Stimulated activated naive CD8-positive, alpha-beta T cell treated with anti-CD3 and anti-CD28 coated beads, Interleukin-15, amount 100 ng/mL, for 72 hours (primary cell): ENCODE data around the gene LDLR.
"Not testable (repeated sequence)": the region's sequence is repeated elsewhere in the genome, so short reads cannot be mapped to it uniquely, and the experiment has no call there.

Source experiments
- ATAC-seq: fragments of 150-1000 bp; cut with Tn5 transposase; 2 replicates; pipeline ENCODE4 v1.10.0; 2021; ENCODE audit warnings: mild to moderate bottlenecking, moderate library complexity
- DNase-seq, 2 donors: peaks; one replicate each; pipeline ENCODE4 v3.0.0; 2021 to 2022
- H3K27ac Mint-ChIP-seq, 2 donors: one replicate each; pipeline ENCODE4 v1.8.0; 2022; ENCODE audit warnings: mild to moderate bottlenecking in 2 of 2, mixed read lengths in 2 of 2, moderate library complexity in 2 of 2
- H3K27me3 Mint-ChIP-seq: one replicate; pipeline ENCODE4 v1.8.0; 2022; ENCODE audit warnings: mixed read lengths
- H3K4me1 Mint-ChIP-seq: one replicate; pipeline ENCODE4 v1.8.0; 2022; ENCODE audit warnings: mild to moderate bottlenecking, mixed read lengths
- H3K4me3 Mint-ChIP-seq, 2 donors: one replicate each; pipeline ENCODE4 v1.8.0; 2022; ENCODE audit warnings: mild to moderate bottlenecking in 2 of 2, mixed read lengths in 2 of 2, moderate library complexity in 1 of 2
- H3K9me3 Mint-ChIP-seq, 2 donors: one replicate each; pipeline ENCODE4 v1.8.0; 2022; ENCODE audit warnings: mixed read lengths in 2 of 2

Gene LDLR

DNA sequence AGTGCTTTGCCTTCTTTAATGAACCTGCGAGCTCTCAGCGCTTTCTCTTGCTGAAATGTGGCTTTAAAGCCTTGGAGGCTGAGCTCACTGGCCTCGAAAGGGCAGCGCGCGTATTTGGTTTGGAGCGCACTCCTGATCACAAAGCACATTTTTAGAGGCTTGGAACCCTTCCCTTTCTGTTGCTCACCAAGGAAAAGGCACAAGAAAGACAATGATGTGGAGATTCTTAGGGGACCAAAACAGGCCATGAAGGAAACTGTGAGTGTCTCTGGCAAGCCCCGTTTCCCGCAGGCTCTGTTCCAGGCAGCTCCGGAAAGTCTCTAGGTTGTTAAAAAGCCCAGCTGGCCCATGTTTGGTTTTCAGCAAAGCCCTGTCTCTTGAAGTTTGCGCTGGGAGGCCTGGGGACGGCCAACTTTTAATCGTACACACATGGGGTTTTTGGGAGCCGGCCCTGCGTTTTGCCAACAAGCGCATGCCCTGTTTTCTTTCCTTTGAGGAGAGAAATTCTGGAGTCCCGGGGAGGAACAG lies 75.7 kb downstream of the LDLR start:
- no peaks in the 10 kb centered on the region for H3K4me1 Mint-ChIP-seq
- H3K9me3 Mint-ChIP-seq: no peaks in the 10 kb centered on the region
- DNase-seq (no peak), ATAC-seq (no peak)
- no peak overlapping the region for H3K4me3 Mint-ChIP-seq
- H3K27me3 Mint-ChIP-seq: no peaks in the 10 kb centered on the region
- H3K27ac Mint-ChIP-seq: no peak overlapping the region

DNA sequence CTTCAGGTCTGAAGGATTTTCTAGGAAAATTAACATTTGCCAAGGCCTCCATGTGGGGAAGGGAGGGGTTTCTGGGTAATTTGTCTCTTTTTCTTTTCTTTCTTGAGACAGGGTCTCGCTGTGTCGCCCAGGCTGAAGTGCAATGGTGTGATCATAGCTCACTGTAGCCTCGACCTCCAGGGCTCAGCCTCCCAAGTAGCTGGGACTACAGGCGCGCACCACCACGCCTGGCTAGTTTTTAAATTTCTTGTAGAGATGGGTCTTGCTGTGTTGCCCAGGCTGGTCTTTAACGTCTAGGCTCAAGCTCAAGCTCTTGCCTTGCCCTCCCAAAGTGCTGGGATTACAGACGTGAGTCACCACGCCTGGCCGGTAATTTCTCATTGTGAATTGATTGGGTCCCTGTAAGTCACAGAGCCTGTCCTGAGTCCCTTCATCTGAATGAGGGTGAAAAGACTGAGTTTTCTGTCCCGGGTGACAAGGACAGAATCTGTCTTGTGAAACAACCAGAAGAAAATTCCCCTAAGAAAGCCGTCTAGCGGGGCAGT lies 76.3 kb downstream of the LDLR start:
- ATAC-seq (no peak), DNase-seq (no peak)
- H3K4me1 Mint-ChIP-seq: no peaks in the 10 kb centered on the region
- H3K4me3 Mint-ChIP-seq: no peak overlapping the region
- H3K27ac Mint-ChIP-seq: no peak overlapping the region
- no peaks in the 10 kb centered on the region for H3K27me3 Mint-ChIP-seq
- H3K9me3 Mint-ChIP-seq: no peaks in the 10 kb centered on the region

DNA sequence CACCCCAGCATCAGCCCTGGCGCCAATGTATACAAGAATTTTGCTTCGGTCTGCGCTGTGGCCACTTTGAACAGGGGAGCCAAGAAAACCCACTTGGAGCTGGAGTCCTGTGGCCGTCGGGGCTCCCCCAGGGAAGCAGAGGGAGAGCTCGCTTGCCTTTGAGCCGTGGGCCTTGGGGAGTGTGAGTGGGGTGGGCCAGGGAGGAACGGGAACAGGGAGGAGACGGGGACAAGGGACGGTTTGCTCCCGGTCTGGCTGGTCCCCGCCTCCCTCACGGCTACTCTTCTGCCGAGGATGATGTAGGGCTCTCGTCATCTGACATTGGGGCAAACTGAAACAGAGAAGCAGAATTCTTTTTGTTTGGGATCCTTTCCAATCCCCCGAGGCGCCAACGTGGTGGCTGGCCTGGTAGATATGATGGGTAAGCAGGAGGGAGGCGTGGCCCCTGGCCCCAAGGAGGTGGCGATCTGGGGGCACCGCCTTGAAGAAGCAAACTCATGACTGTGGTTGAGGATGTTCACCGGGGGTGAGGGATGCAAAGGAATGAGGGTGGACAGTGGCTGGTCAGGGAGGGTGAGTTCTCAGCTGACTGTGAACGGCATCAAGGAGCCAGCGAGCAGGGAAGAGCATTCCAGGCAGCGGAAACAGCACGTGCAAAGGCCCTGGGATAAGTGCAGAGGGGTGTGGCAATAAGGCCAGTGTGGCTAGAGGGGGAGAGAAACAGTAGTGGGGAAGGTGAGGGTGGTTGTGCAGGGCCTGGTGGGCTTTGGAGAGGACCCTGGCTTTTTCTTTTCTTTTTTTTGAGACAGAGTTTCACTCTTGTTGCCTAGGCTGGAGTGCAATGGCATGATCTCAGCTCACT lies 77.2 kb downstream of the LDLR start:
- ATAC-seq (no peak), DNase-seq (no peak)
- no peaks in the 10 kb centered on the region for H3K4me1 Mint-ChIP-seq
- H3K27ac Mint-ChIP-seq: no peak overlapping the region
- H3K9me3 Mint-ChIP-seq: no peaks in the 10 kb centered on the region
- no peak overlapping the region for H3K4me3 Mint-ChIP-seq
- no peaks in the 10 kb centered on the region for H3K27me3 Mint-ChIP-seq

DNA sequence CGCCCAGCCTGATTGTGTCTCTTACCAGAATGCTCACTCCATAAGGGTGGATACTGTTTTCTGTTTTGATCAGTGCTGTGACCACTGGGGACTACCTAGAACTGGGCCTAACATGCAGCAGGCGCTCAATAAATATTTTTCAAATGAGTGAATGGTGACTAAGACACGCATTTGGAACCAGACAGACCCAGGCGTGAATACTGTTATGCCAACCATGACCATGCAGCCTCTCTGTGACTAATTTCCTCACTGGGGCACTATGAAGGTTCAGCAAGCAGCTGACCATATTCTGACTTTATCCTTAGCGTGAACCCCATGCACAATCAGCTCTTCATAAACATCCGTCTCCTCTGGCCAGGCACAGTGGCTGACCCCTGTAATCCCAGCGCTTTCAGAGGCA lies 79.3 kb downstream of the LDLR start:
- Mint-ChIP-seq H3K4me1 (no peaks in the 10 kb centered on the region), H3K27ac (no peak overlapping the region), H3K9me3 (no peaks in the 10 kb centered on the region), H3K4me3 (no peak overlapping the region), H3K27me3 (no peaks in the 10 kb centered on the region)
- DNase-seq: no peak
- ATAC-seq: no peak

DNA sequence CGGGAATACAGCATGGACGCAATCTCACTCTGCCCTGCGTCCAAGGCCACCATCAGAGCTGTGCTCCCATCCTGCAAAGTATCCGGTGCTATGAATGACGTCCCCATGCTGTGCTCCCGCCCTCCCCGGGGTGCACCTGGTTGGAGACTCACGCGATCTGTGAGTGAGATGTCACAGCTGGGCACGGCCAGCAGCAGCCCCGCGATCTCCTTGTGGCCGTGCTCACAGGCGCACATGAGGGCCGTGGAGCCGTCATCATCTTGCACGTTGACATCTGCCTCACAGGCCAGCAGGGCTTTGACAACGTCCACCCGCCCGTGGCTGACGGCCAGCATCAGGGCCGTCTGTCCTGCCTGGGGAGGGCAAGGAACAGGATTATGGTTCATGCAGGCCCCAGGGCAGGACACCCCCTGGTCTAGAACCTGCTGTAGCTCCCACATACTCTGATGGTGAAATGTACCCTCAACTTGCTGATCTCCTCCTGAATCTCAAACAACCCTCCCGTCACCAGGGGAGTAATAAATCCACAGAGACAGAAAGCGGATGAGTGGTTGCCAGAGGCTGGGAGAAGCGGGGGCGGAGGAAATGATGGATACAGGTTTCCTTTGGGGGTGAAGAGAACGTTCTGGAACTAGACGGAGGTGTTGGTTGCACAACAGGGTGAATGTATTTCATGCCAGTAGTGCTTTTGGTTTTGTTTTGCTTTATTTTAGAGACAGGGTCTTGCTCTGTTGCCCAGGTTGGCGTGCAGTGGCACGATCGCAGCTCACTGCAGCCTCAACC lies 80.8 kb downstream of the LDLR start:
- DNase-seq: no peak
- Mint-ChIP-seq H3K4me3 (no peak overlapping the region), H3K4me1 (no peaks in the 10 kb centered on the region), H3K27ac (no peak overlapping the region), H3K27me3 (no peaks in the 10 kb centered on the region), H3K9me3 (no peaks in the 10 kb centered on the region)
- ATAC-seq: no peak

DNA sequence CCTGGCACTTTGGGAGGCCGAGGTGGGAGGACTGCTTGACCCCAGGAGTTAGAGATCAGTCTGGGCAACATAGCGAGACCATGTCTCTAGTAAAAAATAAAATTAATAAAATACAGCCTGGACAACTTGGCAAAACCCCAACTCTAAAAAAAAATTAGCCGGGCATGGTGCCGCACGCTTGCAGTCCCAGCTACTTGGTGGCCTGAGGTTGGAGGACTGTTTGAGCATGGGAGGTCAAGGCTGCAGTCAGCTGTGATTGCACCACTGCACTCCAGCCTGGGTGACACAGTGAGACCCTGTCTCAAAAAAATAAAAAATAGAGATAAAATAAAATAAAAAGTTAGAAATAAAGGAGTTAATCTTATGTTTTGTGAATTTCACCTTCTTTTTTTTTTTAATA lies 81.9 kb downstream of the LDLR start:
- ATAC-seq (no peak), DNase-seq (no peak)
- no peaks in the 10 kb centered on the region for H3K4me1 Mint-ChIP-seq
- no peak overlapping the region for H3K4me3 Mint-ChIP-seq
- no peak overlapping the region for H3K27ac Mint-ChIP-seq
- H3K27me3 Mint-ChIP-seq: no peaks in the 10 kb centered on the region
- H3K9me3 Mint-ChIP-seq: no peaks in the 10 kb centered on the region

DNA sequence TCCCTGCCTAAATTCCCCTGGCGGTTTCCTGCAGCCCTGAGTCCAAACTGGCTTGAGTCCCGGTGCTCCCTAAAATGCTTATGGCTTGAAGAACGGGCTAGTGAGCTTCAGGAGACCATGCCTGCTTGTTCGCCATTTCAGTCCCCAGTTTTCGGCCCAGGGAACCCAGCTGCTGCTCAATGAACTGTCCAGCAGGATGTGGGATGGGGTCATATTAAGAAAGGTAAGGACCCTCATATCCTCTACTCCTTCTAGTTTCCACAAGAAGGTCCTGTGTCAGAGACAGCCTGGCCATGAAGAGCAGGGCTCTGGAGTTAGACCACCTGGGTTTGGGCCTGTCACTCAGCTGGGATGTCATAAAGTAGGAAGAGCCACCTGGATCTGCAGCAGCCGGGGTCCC lies 83.3 kb downstream of the LDLR start:
- Mint-ChIP-seq H3K4me1 (no peaks in the 10 kb centered on the region), H3K27me3 (no peaks in the 10 kb centered on the region), H3K9me3 (no peaks in the 10 kb centered on the region), H3K27ac (no peak overlapping the region), H3K4me3 (no peak overlapping the region)
- DNase-seq (no peak), ATAC-seq (no peak)

DNA sequence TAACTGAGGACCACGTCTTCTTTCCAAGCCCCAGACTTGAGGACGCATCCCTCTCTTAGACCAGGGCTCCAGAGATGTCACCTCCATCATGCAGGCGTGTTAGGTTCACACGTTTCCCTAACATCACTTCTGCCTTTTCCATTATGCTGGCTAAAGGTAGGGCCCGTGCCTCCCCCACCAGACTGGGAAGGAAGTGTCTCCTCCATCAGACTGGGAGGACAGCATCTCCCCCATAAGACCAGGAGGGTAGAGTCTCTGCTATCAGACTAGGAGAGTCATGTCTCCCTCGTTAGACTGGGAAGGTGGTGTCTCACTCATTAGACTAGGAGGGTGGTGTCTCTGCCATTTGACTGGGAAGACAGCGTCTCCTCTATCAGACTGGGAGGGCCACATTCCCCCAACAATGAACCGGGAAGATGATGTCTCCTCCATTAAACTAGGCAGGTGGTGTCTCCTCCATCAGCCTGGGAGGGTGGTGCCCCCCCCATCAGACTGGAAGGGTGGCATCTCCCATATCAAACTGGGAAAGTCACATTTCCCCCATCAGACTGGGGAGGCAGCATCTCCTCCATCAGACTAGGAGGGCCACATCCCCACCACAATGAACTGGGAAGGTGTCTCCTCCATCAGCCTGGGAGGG lies 84.4 kb downstream of the LDLR start:
- Mint-ChIP-seq H3K27me3 (no peaks in the 10 kb centered on the region), H3K4me1 (no peaks in the 10 kb centered on the region), H3K4me3 (no peak overlapping the region), H3K27ac (no peak overlapping the region), H3K9me3 (no peaks in the 10 kb centered on the region)
- DNase-seq (no peak), ATAC-seq (no peak)

DNA sequence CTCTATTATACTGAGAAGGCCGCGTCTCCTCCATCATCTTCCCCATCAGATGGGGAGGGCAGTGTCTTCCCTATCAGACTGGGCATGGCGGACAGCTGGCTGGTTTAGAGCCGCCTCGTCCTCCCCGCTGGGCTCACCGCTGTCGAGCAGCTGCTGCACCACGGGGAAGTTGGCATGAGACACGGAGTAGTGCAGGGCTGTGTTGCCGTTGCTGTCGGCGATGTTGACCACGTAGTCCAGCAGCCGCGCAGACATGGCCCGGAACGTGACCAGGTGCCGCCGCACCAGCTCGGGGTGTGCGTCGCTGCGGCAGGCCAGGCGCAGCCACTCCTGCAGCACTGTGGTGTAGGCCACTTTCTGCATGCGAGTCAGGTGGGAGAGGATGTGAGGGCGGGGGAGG lies 85.1 kb downstream of the LDLR start:
- ATAC-seq: no peak

DNA sequence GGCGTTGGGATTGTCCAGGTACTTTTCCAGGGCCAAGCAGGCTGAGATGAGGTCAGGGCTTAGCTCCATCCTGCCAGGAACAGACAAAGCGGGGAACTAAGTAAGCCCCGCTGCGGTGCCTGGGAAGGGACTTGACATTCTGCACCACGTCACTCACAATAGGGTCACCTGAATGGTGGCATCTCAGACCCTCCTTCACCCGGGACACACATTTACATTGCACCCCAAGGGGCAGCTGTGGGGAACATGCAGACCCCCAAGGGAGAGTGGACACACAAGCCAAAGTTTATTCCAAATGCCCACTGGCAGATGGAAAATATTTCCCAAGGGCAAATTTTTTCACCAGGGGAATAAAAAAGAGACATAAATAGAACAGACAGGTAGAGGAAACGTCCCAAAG lies 86.7 kb downstream of the LDLR start:
- no peak overlapping the region for H3K27ac Mint-ChIP-seq
- H3K9me3 Mint-ChIP-seq: no peaks in the 10 kb centered on the region
- ATAC-seq (no peak), DNase-seq (no peak)
- H3K4me3 Mint-ChIP-seq: no peak overlapping the region
- no peaks in the 10 kb centered on the region for H3K27me3 Mint-ChIP-seq
- peaks cover 12% of the 10 kb centered on the region for H3K4me1 Mint-ChIP-seq

More for the DNA sequence above, 85.1 kb downstream of the LDLR start:
- H3K4me3 Mint-ChIP-seq: no peak overlapping the region
- H3K9me3 Mint-ChIP-seq: no peaks in the 10 kb centered on the region
- H3K27ac Mint-ChIP-seq: no peak overlapping the region
- H3K27me3 Mint-ChIP-seq: no peaks in the 10 kb centered on the region
- H3K4me1 Mint-ChIP-seq: peaks cover 2% of the 10 kb centered on the region
- no peak for DNase-seq

DNA sequence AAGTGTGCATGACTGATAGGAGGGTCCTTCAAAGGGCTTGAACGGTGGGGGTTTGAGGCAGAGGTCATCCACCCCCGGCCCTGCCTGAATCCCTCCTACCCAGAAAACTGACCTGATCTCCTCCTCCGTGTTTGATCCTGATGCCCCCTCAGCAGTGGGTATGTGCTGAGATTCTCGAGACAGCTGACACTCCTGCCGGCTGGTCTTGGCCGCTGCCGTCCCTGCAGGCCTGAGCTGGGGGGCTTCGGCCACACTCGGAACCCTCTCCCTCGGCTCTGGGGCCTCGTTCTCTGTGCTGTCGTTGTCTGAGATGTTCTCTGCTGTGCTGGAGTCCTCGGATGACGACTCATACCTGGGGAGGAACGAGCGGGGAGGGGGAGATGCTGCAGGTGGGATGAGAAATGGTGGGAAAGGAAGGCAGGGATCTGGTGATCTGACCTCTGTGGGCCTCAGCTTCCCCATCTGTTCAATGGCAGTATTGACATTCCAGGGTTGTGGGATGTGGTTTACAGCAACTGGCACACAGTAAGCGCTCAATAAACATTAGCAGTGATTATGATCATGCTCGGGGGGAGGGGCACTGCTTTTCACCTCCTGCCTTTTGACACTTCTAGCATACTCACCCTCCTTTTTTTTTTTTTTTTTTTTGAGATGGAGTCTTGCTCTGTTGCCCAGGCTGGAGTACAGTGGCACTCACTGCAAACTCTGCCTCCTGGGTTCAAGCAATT lies 87.4 kb downstream of the LDLR start:
- H3K27me3 Mint-ChIP-seq: no peaks in the 10 kb centered on the region
- H3K4me3 Mint-ChIP-seq: no peak overlapping the region
- no peak for DNase-seq
- peaks cover 12% of the 10 kb centered on the region for H3K4me1 Mint-ChIP-seq
- H3K9me3 Mint-ChIP-seq: no peaks in the 10 kb centered on the region
- ATAC-seq: no peak
- H3K27ac Mint-ChIP-seq: no peak overlapping the region

DNA sequence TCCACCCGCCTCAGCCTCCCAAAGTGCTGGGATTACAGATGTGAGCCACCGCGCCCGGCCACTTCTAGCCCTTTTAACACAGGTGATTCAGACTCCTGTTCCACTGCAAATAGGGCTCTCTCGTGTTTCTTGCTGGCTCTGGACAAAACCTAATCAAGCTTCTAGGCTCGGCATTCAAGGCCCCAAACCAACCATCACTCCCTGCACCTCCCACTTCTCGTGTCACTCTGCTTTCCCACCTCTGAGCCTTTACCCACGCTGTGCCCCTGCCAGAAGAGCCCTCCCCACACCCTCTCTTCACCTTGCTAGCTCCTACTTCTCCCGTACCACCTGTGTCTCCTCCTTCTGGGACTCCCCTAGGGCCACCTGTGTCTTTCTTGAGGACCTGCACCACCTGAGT lies 88.3 kb downstream of the LDLR start:
- Mint-ChIP-seq H3K27ac (no peak overlapping the region), H3K4me3 (no peak overlapping the region)
- DNase-seq: no peak

DNA sequence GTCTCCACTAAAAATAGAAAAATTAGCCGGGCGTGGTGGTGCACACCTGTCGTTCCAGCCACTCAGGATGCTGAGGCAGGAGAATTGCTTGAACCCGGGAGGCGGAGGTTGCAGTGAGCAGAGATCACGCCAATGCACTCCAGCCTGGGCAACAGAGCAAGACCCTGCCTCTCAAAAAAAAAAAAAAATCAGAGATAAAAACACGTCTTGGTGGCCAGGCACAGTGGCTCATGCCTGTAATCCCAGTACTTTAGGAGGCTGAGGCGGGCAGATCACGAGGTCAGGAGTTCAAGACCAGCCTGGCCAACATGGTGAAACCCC lies 89.8 kb downstream of the LDLR start:
- not testable (repeated sequence) for H3K4me3 Mint-ChIP-seq, H3K27me3 Mint-ChIP-seq

More for the DNA sequence above, 88.3 kb downstream of the LDLR start:
- Mint-ChIP-seq H3K27me3 (no peaks in the 10 kb centered on the region), H3K9me3 (no peaks in the 10 kb centered on the region), H3K4me1 (peaks cover 12% of the 10 kb centered on the region)
- ATAC-seq: no peak

DNA sequence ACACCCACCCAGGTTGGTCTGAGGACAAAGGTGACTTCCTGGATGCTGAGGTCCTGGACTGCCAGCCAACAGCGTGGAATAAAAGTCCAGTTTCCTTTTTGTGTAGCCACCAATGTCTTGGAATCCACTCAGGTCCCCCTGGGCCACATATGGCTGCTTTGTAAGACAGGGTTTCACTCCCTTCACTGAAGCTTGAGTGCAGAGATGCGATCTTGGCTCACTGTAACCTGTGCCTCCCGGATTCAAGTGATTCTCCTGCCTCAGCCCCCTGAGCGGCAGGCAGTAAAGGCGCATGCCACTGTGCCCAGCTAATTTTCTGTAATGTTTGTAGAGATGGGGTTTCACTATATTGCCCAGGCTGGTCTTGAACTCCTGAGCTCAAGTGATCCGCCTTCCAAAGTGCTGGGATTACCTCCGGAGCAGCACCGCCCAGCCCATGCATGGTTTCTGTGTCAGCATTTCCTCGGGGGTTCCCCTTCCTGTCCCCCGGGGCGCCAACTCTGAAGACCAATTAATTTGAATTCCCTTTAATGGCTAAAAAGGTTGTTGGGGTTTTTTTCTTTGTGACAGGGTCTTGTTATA lies 90.5 kb downstream of the LDLR start:
- DNase-seq (no peak), ATAC-seq (no peak)
- Mint-ChIP-seq H3K27ac (peak overlapping the region; percentile 19 to 93), H3K27me3 (no peaks in the 10 kb centered on the region), H3K9me3 (no peaks in the 10 kb centered on the region), H3K4me1 (peaks cover 12% of the 10 kb centered on the region), H3K4me3 (no peak overlapping the region)

More for the DNA sequence above, 89.8 kb downstream of the LDLR start:
- H3K4me1 Mint-ChIP-seq: peaks cover 12% of the 10 kb centered on the region
- H3K27ac Mint-ChIP-seq: peak overlapping the region in 1 of 2 donors; percentile 93
- ATAC-seq, DNase-seq, H3K9me3 Mint-ChIP-seq: not testable (repeated sequence)

DNA sequence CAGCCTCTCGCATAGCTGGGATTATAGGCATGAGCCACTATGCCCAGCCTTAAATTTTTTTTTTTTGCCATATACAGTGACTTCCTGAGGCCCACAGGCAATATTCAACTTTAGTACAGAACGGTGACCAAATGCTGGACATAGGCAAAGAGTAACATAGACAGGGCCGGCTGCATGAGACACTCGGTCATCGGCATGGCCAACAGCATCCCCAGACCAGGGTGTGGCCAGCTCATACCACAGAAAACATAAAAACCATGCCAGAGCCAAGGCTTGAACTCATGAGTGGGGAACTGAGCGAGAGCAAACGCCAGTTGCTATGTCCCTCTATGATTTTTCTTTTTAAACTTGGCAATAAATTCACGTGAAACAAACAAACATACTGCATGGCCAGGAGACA lies 91.1 kb downstream of the LDLR start:
- Mint-ChIP-seq H3K27me3 (no peaks in the 10 kb centered on the region), H3K9me3 (no peaks in the 10 kb centered on the region), H3K4me1 (peaks cover 12% of the 10 kb centered on the region), H3K27ac (no peak overlapping the region), H3K4me3 (no peak overlapping the region)
- no peak for DNase-seq
- no peak for ATAC-seq
